Caco-2 (cell line): ENCODE data around the gene B3GNT5. TPM values are rescaled to one million over a fixed set of nuclear protein-coding genes. Genes with fewer than 3 reads are reported as not detected.

Source experiments
- BruUV-seq: library from RNA; stranded (reverse); fragments of 400-500 nt; replicated peaks from 2 replicates; lab custom pipeline; 2021; lab: Mats Ljungman, UMichigan
- CTCF ChIA-PET: fragments of 300-600 bp; sonication (Branson Sonifier 250); formaldehyde crosslinking; loops from one replicate; lab custom pipeline; 2022; ENCODE audit warnings: antibody characterized with exemption; lab: Charles Lee
- POLR2A ChIA-PET: fragments of 300-600 bp; sonication (Branson Sonifier 250); formaldehyde crosslinking; loops from one replicate; lab custom pipeline; 2022; ENCODE audit warnings: antibody characterized with exemption; lab: Charles Lee
- DNase-seq, 2 experiments: peaks; one replicate each; pipeline versions ENCODE4 v3.0.0 to v3.0.0-alpha.2; 2020 to 2022
- H3K27me3 ChIP-seq: replicated peaks from 2 replicates; pipeline ENCODE4 v1.6.0; 2011; ENCODE audit warnings: low read length; ENCODE audit not compliant: control insufficient read depth, insufficient read depth
- H3K36me3 ChIP-seq: 2 replicates; pipeline ENCODE4 v1.5.1; 2011; ENCODE audit warnings: low read length; ENCODE audit not compliant: control insufficient read depth, insufficient read depth
- H3K4me1 ChIP-seq: fragments of 250-450 bp; sonication (Bioruptor Pico); 2 replicates; pipeline ENCODE4 v1.5.1; 2020; ENCODE audit warnings: mild to moderate bottlenecking
- H3K4me3 ChIP-seq: 2 replicates; pipeline ENCODE4 v1.5.1; 2011; ENCODE audit warnings: low read depth, mild to moderate bottlenecking, control low read depth, low read length
- H3K9me3 ChIP-seq: fragments of 250-450 bp; sonication (Bioruptor Pico); 2 replicates; pipeline ENCODE4 v1.5.1; 2020; ENCODE audit warnings: mild to moderate bottlenecking, moderate library complexity
- H3K27ac Mint-ChIP-seq: one replicate; pipeline ENCODE4 v1.8.0; 2022; ENCODE audit warnings: mixed read lengths; ENCODE audit not compliant: unreplicated experiment
- H3K27me3 Mint-ChIP-seq: one replicate; pipeline ENCODE4 v1.8.0; 2022; ENCODE audit warnings: mixed read lengths; ENCODE audit not compliant: insufficient read depth, unreplicated experiment
- H3K36me3 Mint-ChIP-seq: one replicate; pipeline ENCODE4 v1.8.0; 2022; ENCODE audit warnings: mild to moderate bottlenecking, mixed read lengths; ENCODE audit not compliant: insufficient read depth, unreplicated experiment
- H3K4me1 Mint-ChIP-seq: one replicate; pipeline ENCODE4 v1.8.0; 2022; ENCODE audit warnings: low read depth, mixed read lengths; ENCODE audit not compliant: unreplicated experiment
- H3K4me3 Mint-ChIP-seq: one replicate; pipeline ENCODE4 v1.8.0; 2022; ENCODE audit warnings: mild to moderate bottlenecking, moderate library complexity, mixed read lengths; ENCODE audit not compliant: unreplicated experiment
- H3K9me3 Mint-ChIP-seq: one replicate; pipeline ENCODE4 v1.8.0; 2022; ENCODE audit warnings: mixed read lengths; ENCODE audit not compliant: unreplicated experiment
- CTCF ChIP-seq, 2 experiments: fragments of 200-600 bp in 1 of 2; IDR thresholded peaks; 1 replicate in 1 of 2; 2 replicates in 1 of 2; pipeline versions ENCODE4 v1.5.1 to v1.8.0; 2011 to 2022; ENCODE audit warnings: antibody characterized with exemption in 1 of 2, control low read depth in 1 of 2, inconsistent platforms in 1 of 2, low read depth in 1 of 2, low read length in 1 of 2, mild to moderate bottlenecking in 1 of 2, moderate library complexity in 1 of 2; ENCODE audit not compliant: insufficient read depth in 1 of 2, severe bottlenecking in 1 of 2, unreplicated experiment in 1 of 2
- intact Hi-C: fragments of 100-400 bp; cut with micrococcal nuclease; formaldehyde crosslinking; loops from one replicate; pipeline ENCODE4 v1.10.0; 2022; ENCODE audit not compliant: unreplicated experiment
- total RNA-seq: library from RNA; stranded (reverse); gene quantifications from 2 replicates; pipeline ENCODE4 v1.2.3, GENCODE V29; 2022

Gene B3GNT5
- total RNA-seq, 1 experiment from 2014 or later, result 9.4 TPM

DNA sequence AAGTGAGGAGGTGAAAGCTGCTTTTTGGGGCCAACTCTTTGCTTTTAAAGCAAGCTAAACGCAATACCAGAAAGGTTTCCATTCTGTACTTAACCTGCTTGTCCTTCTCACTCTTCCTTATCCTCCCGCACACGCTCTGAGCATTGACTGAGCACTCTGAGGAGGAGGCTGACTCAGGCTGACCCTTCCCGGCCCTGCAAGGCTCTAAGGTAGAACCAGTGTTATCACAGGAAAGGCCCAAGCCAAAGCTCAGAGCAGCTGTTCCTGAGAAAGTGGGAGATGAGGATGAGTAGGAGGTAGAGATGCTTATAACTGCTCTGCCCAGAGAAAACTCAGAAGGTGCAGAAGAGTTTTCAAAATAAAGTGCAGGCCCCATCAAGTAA lies 2.3 kb downstream of the B3GNT5 start:
- peaks cover 4% of the 10 kb centered on the region for H3K36me3 Mint-ChIP-seq
- Histone ChIP-seq H3K27me3 (no peaks in the 10 kb centered on the region), H3K9me3 (no peaks in the 10 kb centered on the region), H3K4me1 (peaks cover 4% of the 10 kb centered on the region; the same call in 1 of the 2 replicates), H3K4me3 (peak overlapping the region; percentile 43), H3K36me3 (no peaks in the 10 kb centered on the region)
- DNase-seq, result no peak
- ChIA-PET CTCF (no interaction called here), POLR2A (no interaction called here)
- no peaks in the 10 kb centered on the region for H3K9me3 Mint-ChIP-seq
- H3K27me3 Mint-ChIP-seq, result no peaks in the 10 kb centered on the region
- H3K27ac Mint-ChIP-seq, result peak overlapping the region; percentile 55
- peaks cover 11% of the 10 kb centered on the region for H3K4me1 Mint-ChIP-seq
- intact Hi-C loops, result loop anchor here (1.0 to 2.0 kb wide), 3 partner anchors 13 to 127 kb away; no protein-coding TSS in a partner anchor
- no peak for TF ChIP-seq CTCF (IDR thresholded peaks at IDR 0.05; ENCODE audit: insufficient read depth in 1 of 2, low read depth in 1 of 2, low read length in 1 of 2, severe bottlenecking in 1 of 2, unreplicated experiment in 1 of 2)
- BruUV-seq, result TSS peak; percentile 36
- peak overlapping the region; percentile 82 for H3K4me3 Mint-ChIP-seq

- H3K27me3 ChIP-seq, result no peaks in the 10 kb centered on the region
- no peaks in the 10 kb centered on the region for H3K9me3 Mint-ChIP-seq
- no TSS peak for BruUV-seq
- intact Hi-C loops, result no loop called here
- peaks cover 11% of the 10 kb centered on the region for H3K4me1 Mint-ChIP-seq
- no peak for TF ChIP-seq CTCF (IDR thresholded peaks at IDR 0.05; ENCODE audit: insufficient read depth in 1 of 2, low read depth in 1 of 2, low read length in 1 of 2, severe bottlenecking in 1 of 2, unreplicated experiment in 1 of 2)
- H3K9me3 ChIP-seq, result no peaks in the 10 kb centered on the region
- POLR2A ChIA-PET, result no interaction called here
- no peaks in the 10 kb centered on the region for H3K36me3 ChIP-seq
- no peak overlapping the region for H3K27ac Mint-ChIP-seq
- H3K4me3 Mint-ChIP-seq, result no peak overlapping the region
- H3K4me1 ChIP-seq, result no peaks in the 10 kb centered on the region
- no peaks in the 10 kb centered on the region for H3K36me3 Mint-ChIP-seq
- CTCF ChIA-PET, result no interaction called here
- no peaks in the 10 kb centered on the region for H3K27me3 Mint-ChIP-seq
- no peak for DNase-seq
- H3K4me3 ChIP-seq, result no peak overlapping the region
Measured at GRCh38 chr3:183259087-183259486, 6.0 kb downstream of the B3GNT5 start.

DNA sequence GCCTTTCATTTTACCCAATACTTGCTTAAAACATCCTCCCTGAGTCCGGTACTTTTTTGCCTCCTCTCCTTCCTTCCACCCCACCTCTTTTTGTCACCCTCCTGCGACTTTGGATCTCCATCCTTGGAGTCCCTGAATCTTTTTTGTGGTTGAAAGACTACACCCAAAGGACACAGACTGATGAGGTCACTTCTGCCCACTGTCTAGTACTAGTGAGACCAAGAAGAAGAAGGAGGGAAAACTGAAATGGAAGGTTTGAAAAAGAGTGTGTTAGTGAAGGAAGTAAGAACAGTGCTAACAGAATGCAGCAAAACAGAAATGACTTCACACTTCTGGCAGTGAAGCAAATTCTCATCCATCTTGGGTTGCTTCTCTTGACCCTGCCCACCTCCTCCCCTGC lies 6.6 kb downstream of the B3GNT5 start:
- no TSS peak for BruUV-seq
- H3K4me1 ChIP-seq, result no peaks in the 10 kb centered on the region
- intact Hi-C loops, result no loop called here

More for the DNA sequence above, 6.6 kb downstream of the B3GNT5 start:
- Mint-ChIP-seq H3K4me3 (no peak overlapping the region), H3K27ac (no peak overlapping the region), H3K9me3 (no peaks in the 10 kb centered on the region), H3K4me1 (peaks cover 11% of the 10 kb centered on the region), H3K27me3 (no peaks in the 10 kb centered on the region), H3K36me3 (no peaks in the 10 kb centered on the region)
- no peaks in the 10 kb centered on the region for H3K9me3 ChIP-seq
- ChIA-PET POLR2A (no interaction called here), CTCF (interaction anchor here (1.1 kb wide), 1 partner anchor 75 kb away, joined by 3 read pairs; no protein-coding TSS in a partner anchor)
- no peak for DNase-seq
- H3K27me3 ChIP-seq, result no peaks in the 10 kb centered on the region
- no peak overlapping the region for H3K4me3 ChIP-seq
- no peak for TF ChIP-seq CTCF (IDR thresholded peaks at IDR 0.05; ENCODE audit: insufficient read depth in 1 of 2, low read depth in 1 of 2, low read length in 1 of 2, severe bottlenecking in 1 of 2, unreplicated experiment in 1 of 2)
- no peaks in the 10 kb centered on the region for H3K36me3 ChIP-seq
